ENCODE measurements around the gene SGTB. TPM values are rescaled to one million over a fixed set of nuclear protein-coding genes. Genes with fewer than 3 reads are reported as not detected.

SGTB gene
- total and polyA plus RNA-seq, 2 of the 8 experiments (the other 6 are each of a cell fraction or from before 2014, with no cell fraction given) = 2.2 to 18.7 TPM

- 94% methylated on average over 4 of the region's 4 CpGs; no CpG with 5 or more reads in 1 of the 2 experiments for WGBS, 2 experiments (ENCODE audit: extremely low coverage in 1 of 2, insufficient coverage in 1 of 2, insufficient read length in 1 of 2, insufficient replicate concordance in 2 of 2, low coverage in 1 of 2, low lambda C conversion rate in 2 of 2, missing lambda C conversion rate in 1 of 2)
- Histone ChIP-seq H3K27ac (ENCODE audit: low read depth, low read length) (no peak overlapping the region), H3K4ac (replicated peaks; ENCODE audit: insufficient read length, low read depth, low read length) (no peak overlapping the region), H2AK5ac (ENCODE audit: low read depth, low read length) (no peak overlapping the region), H3K56ac (replicated peaks; ENCODE audit: insufficient read length, low read depth, low read length) (no peak overlapping the region), H3K4me2 (ENCODE audit: insufficient read depth in 1 of 2, low read depth in 2 of 2, low read length in 2 of 2) (no peak overlapping the region), H3K79me1 (ENCODE audit: low read depth, low read length) (no peaks in the 10 kb centered on the region), H4K8ac (ENCODE audit: extremely low read depth, insufficient read depth, low read length) (no peak overlapping the region), H2BK20ac (ENCODE audit: low read length) (no peak overlapping the region), H2BK12ac (ENCODE audit: low read depth, low read length) (no peak overlapping the region), H3K23me2 (ENCODE audit: low read depth, low read length) (no peaks in the 10 kb centered on the region; the same call in 1 of the 2 replicates), H4K20me1 (replicated peaks in 1 of 2; ENCODE audit: control insufficient read depth in 1 of 2, insufficient read depth in 2 of 2, low read length in 2 of 2) (no peaks in the 10 kb centered on the region), H2BK15ac (ENCODE audit: low read length) (no peak overlapping the region), H4K5ac (ENCODE audit: insufficient read length, low read depth, low read length) (no peak overlapping the region), H3K9me3 (ENCODE audit: insufficient read depth in 2 of 2, low read depth in 1 of 2, low read length in 1 of 2) (no peaks in the 10 kb centered on the region), H3K36me3 (ENCODE audit: control insufficient read depth in 2 of 4, insufficient read depth in 4 of 4, low read length in 3 of 4) (peaks cover 0 to 30% (median 3%) of the 10 kb centered on the region in 4 experiments; a peak in 4 of 8 replicates), H3K14ac (ENCODE audit: insufficient read length) (no peak overlapping the region), H2AFZ (ENCODE audit: low read length) (no peak overlapping the region), H2BK5ac (ENCODE audit: low read depth, low read length) (no peak overlapping the region), H3K23ac (ENCODE audit: insufficient read length) (no peak overlapping the region), H3K18ac (ENCODE audit: extremely low read depth, low read length) (no peak overlapping the region), H2BK120ac (replicated peaks; ENCODE audit: low read depth, low read length) (no peak overlapping the region), H3K4me3 (ENCODE audit: extremely low read depth in 1 of 4, insufficient read depth in 2 of 4, low read depth in 3 of 4, low read length in 4 of 4) (no peak overlapping the region), H3K27me3 (replicated peaks in 1 of 4; ENCODE audit: control insufficient read depth in 3 of 4, extremely low read depth in 1 of 4, insufficient read depth in 3 of 4, low read length in 3 of 4) (no peaks in the 10 kb centered on the region), H4K91ac (replicated peaks; ENCODE audit: insufficient read length, low read length) (no peak overlapping the region), H3K79me2 (ENCODE audit: control insufficient read depth in 1 of 2, insufficient read depth in 2 of 2, low read length in 2 of 2) (no peaks in the 10 kb centered on the region), H3K4me1 (replicated peaks in 1 of 4; ENCODE audit: control insufficient read depth in 3 of 4, insufficient read depth in 4 of 4, low read length in 3 of 4) (no peaks in the 10 kb centered on the region), H3K9ac (replicated peaks in 1 of 4; ENCODE audit: extremely low read depth in 1 of 4, low read depth in 3 of 4, low read length in 3 of 4) (no peak overlapping the region)
- POLR2A ChIA-PET (ENCODE audit: partially characterized antibody) = no interaction called here
- CTCF ChIA-PET (ENCODE audit: partially characterized antibody) = no interaction called here
- FAIRE-seq = no peak
- DNase-seq (ENCODE audit: low read depth in 1 of 2, low spot score in 2 of 2) = no peak
- TF ChIP-seq SIX5 (IDR thresholded peaks at IDR 0.05; ENCODE audit: low read depth, low read length) (no peak), CBX5 (IDR thresholded peaks at IDR 0.05; ENCODE audit: low read depth, low read length) (no peak), TBP (IDR thresholded peaks at IDR 0.05; ENCODE audit: low read depth, low read length) (no peak), TAF1 (IDR thresholded peaks at IDR 0.05; ENCODE audit: low read depth, low read length) (no peak), CEBPB (IDR thresholded peaks at IDR 0.05; ENCODE audit: low read depth, low read length) (no peak), KDM1A (IDR thresholded peaks at IDR 0.05; ENCODE audit: borderline replicate concordance, low read length) (no peak), SIRT6 (IDR thresholded peaks at IDR 0.05; ENCODE audit: low read length) (no peak), BACH1 (IDR thresholded peaks at IDR 0.05; ENCODE audit: low read length) (no peak), RBBP5 (IDR thresholded peaks at IDR 0.05; ENCODE audit: borderline replicate concordance, low read depth, low read length) (no peak), SIN3A (conservative IDR thresholded peaks at IDR 0.05 in 1 of 2, IDR thresholded peaks at IDR 0.05 in 1 of 2; ENCODE audit: low read depth in 1 of 2, low read length in 2 of 2) (no peak), MAX (IDR thresholded peaks at IDR 0.05) (no peak), SUZ12 (IDR thresholded peaks at IDR 0.05; ENCODE audit: low read length) (no peak), TEAD4 (IDR thresholded peaks at IDR 0.05; ENCODE audit: low read depth, low read length) (no peak), TAF7 (optimal IDR thresholded peaks at IDR 0.05; ENCODE audit: borderline replicate concordance, low read depth, low read length) (no peak)
- TF ChIP-seq, protein P1, sequence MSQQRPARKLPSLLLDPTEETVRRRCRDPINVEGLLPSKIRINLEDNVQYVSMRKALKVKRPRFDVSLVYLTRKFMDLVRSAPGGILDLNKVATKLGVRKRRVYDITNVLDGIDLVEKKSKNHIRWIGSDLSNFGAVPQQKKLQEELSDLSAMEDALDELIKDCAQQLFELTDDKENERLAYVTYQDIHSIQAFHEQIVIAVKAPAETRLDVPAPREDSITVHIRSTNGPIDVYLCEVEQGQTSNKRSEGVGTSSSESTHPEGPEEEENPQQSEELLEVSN (IDR thresholded peaks at IDR 0.05) = no peak
Measured at GRCh38 chr5:65708145-65708544, 13.8 kb downstream of the SGTB start.
